Right cardiac atrium (tissue), 5 donors: ENCODE measurements around the gene PHACTR1. TPM values are rescaled to one million over a fixed set of nuclear protein-coding genes. Genes with fewer than 3 reads are reported as not detected.
A peak's percentile ranks its signal among the peaks of the same experiment; 100 is the strongest.

Experiments used
- ATAC-seq, 2 donors: fragments of 200-7000 bp; cut with Tn5 transposase; one replicate each; pipeline versions ENCODE4 v1.8.0 to v1.9.1; 2020; ENCODE audit warnings: moderate library complexity in 2 of 2, mild to moderate bottlenecking in 1 of 2
- DNase-seq, 3 donors: peaks; one replicate each; pipeline ENCODE4 v3.0.0-alpha.2; 2020
- H3K27ac ChIP-seq: one replicate; pipeline ENCODE4 v1.5.1; 2013; ENCODE audit warnings: mild to moderate bottlenecking, low read length, control low read depth, moderate library complexity
- H3K27me3 ChIP-seq: one replicate; pipeline ENCODE4 v1.6.1; 2013; ENCODE audit not compliant: control insufficient read depth, insufficient read depth
- H3K4me1 ChIP-seq: one replicate; pipeline ENCODE4 v1.6.1; 2013; ENCODE audit warnings: low read length; ENCODE audit not compliant: control insufficient read depth, insufficient read depth
- H3K4me3 ChIP-seq: one replicate; pipeline ENCODE4 v1.5.1; 2013; ENCODE audit warnings: low read length, control low read depth
- H3K9me3 ChIP-seq: one replicate; pipeline ENCODE4 v1.6.1; 2013; ENCODE audit warnings: low read length; ENCODE audit not compliant: control insufficient read depth
- WGBS: extraction: QIAGEN DNeasy Blood & Tissue Kit; methylation state at CpG from one replicate; pipeline ENCODE4 v1.1.7; 2013; 5-methylcytosine and 5-hydroxymethylcytosine counted together
- intact Hi-C, 4 donors: fragments of 100-400 bp; cut with DNase I; formaldehyde crosslinking; loops; one replicate each; pipeline versions ENCODE4 v1.11.0 to v1.14.0; 2022 to 2023
- polyA plus RNA-seq: library from polyadenylated mRNA; stranded (reverse); fragments of 200-250 nt; gene quantifications from one replicate; pipeline ENCODE4 v1.2.3, GENCODE V29; 2013
- total RNA-seq, 4 donors: library from RNA; stranded (reverse); fragmentation: NEBNext Ultra II Directional; extraction: Animal tissue kit (Norgen Biotek cat#: 25700); gene quantifications; one replicate each; pipeline ENCODE4 v1.2.1, GENCODE V29; 2021
- donor health status: healthy with polysubstance abuse.
- donor health status: DM: no; HTN: yes; CAD: no.
- donor health status: DM: no; HTN: no; CAD: no.
- donor health status: DM: no; HTN: yes; CAD: no; lungs with severe emphysema.
- donor health status: DM: yes; HTN: yes; CAD: no.

PHACTR1 gene
- total and polyA plus RNA-seq, 5 donors, result 7.3 to 29.4 (median 25.1) TPM

DNA sequence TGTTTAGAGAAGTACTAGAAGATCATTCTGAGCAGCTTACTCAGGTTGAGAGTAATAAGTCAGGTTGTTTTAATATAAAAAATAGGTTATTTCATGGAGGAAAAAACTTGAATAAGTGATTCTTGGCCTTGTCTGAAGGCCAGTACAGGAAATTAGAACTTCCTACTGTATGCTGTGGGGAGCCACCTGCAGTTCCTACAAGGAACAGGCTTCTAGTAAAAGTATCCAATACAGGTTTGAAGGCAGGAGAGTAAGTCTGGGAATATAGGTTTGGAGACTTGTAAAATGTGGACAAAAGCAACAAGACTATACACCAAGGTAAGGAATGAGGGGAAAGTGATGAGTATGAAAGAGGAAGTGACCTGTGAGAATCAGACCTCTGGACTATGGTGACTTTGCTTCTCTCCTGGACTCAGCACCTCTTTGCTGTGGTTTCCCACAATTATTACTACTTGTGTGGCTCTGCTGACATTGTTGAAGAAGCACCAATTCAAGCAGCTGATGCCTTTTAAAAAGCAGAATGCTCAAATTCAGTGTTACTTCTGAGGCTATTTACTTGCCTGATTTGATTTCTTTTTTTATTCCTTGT is 333.2 kb downstream of the PHACTR1 start:
- no peaks in the 10 kb centered on the region for H3K9me3 ChIP-seq
- DNase-seq, result no peak
- no peak overlapping the region for H3K4me3 ChIP-seq
- H3K27me3 ChIP-seq, result no peaks in the 10 kb centered on the region
- intact Hi-C loops, result no loop called here
- ATAC-seq, result no peak
- no peaks in the 10 kb centered on the region for H3K4me1 ChIP-seq
- no peak overlapping the region for H3K27ac ChIP-seq

DNA sequence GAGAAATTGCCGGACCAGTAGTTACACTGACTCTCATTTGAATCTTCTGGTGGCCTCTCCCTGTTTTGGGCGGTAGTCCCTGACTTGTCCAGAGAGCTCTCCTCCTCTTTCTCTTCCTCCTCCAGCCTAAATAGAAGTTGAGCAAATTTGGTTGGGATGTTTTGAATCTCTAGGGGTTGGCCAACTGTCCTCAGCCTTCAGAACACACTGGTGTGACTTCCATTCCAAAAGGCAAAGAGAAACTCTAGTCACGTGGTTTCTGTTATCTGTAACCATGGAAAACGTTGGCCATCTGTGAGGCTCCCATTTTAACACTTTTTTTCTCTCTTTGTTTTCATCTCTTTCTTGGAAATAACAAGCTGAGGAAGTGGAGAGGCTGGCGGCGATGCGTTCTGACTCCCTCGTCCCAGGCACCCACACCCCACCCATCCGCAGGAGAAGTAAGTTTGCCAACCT is 336.5 kb downstream of the PHACTR1 start:
- H3K27ac ChIP-seq, result no peak overlapping the region
- no peaks in the 10 kb centered on the region for H3K9me3 ChIP-seq
- no peaks in the 10 kb centered on the region for H3K27me3 ChIP-seq
- peak; percentile 67 to 82 for ATAC-seq
- H3K4me1 ChIP-seq, result no peaks in the 10 kb centered on the region
- WGBS, result 48% methylated on average over 9 of the region's 9 CpGs
- DNase-seq, result peak; percentile 27 to 73 (median 70)
- intact Hi-C loops, result no loop called here
- peak overlapping the region; percentile 1 for H3K4me3 ChIP-seq

DNA sequence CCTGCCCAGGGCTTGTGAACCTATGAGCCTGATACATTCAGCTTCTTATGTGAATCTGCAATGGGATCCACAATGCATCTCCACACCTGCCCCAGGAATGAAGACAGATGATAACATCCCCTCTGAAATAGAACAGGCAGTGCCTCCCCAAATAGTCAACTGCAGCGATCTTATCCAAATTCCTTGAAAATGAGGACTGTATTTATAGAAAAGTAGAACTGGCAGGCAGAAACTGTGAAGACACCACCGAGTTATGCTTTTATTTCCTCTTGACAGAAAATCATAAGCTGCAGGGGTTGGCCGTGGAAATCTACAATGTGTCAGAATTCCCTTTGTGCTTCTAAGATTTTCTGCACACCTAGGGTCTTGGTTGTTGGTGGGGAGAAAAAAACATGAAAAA is 341.5 kb downstream of the PHACTR1 start:
- DNase-seq (no peak), ATAC-seq (no peak)
- Histone ChIP-seq H3K9me3 (no peaks in the 10 kb centered on the region), H3K27me3 (no peaks in the 10 kb centered on the region), H3K4me1 (peaks cover 2% of the 10 kb centered on the region), H3K27ac (no peak overlapping the region), H3K4me3 (no peak overlapping the region)
- intact Hi-C loops, result no loop called here
- 79% methylated on average over 3 of the region's 3 CpGs for WGBS

DNA sequence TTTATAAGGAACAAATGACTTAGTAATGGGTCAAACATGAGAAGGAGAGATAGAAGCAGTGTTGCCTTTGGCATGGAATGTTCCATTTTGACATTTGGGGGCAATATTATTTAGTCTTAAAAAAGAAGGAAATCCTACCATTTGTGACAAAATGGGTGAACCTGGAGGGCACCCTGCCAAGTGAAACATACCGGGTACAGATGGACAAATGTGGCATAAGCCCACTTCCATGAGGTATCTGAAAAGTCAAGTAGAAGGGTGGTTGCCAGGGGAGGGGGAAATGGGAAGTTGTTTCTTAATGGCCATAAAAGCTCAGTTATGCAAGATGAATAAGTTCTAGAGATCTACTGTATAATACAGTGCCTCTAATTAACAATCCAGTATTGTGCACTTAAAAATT is 342.5 kb downstream of the PHACTR1 start:
- peaks cover 2% of the 10 kb centered on the region for H3K4me1 ChIP-seq
- 72% methylated on average over 1 of the region's 1 CpG for WGBS
- peak in 1 of 3 donors; percentile 4 for DNase-seq

DNA sequence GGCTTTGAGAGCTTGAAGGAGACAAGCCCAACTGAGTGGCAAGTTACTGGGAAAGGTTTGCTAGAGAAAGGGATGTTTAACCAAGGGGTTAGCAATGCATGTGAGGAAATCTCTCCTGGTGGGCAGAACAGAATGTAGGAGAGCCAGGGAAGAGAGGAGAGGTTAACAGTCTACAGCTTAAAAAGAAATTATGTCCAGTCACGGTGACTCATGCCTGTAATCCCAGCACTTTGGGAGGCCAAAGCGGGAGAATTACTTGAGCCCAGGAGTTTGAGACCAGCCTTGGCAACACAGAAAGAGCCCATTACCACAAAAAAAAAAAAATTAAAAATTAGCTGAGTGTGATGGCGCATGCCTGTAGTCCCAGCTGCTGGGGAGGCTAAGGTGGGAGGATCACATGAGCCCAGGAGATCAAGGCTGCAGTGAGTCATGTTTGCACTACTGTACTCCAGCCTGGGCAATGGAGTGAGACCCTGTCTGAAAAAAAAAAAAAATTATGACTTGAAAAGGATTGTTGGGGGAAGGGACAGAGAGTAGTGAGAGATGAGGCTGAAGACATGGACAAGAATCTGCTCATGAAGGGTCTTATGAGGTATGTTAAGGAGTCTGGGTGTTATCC is 346.8 kb downstream of the PHACTR1 start:
- no peaks in the 10 kb centered on the region for H3K9me3 ChIP-seq
- DNase-seq (no peak), ATAC-seq (no peak)
- WGBS, result 98% methylated on average over 3 of the region's 3 CpGs
- H3K27ac ChIP-seq, result no peak overlapping the region
- H3K27me3 ChIP-seq, result no peaks in the 10 kb centered on the region
- no peak overlapping the region for H3K4me3 ChIP-seq
- intact Hi-C loops, result no loop called here
- peaks cover 2% of the 10 kb centered on the region for H3K4me1 ChIP-seq

More for the DNA sequence above, 342.5 kb downstream of the PHACTR1 start:
- Histone ChIP-seq H3K27me3 (no peaks in the 10 kb centered on the region), H3K27ac (no peak overlapping the region), H3K9me3 (no peaks in the 10 kb centered on the region), H3K4me3 (no peak overlapping the region)
- intact Hi-C loops, result no loop called here
- ATAC-seq, result no peak

DNA sequence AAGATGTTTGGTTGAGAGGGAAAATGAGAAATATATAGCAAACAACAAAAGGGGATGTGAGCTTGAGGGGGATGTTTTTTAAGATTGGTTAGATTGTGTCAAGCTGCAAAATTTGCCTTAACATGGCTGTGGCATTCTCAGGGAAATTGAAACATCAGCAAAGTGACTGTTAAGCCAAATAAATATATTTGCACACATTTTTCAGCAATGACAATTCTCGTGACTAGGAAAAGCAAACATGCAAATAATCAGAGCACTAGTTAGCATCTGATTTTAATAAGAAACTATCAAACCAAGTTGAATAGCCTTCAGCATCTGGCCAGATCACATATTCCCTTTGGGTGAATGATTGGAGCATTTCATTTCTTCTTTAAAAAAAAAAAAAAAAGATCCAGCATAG is 349.0 kb downstream of the PHACTR1 start:
- H3K27ac ChIP-seq, result no peak overlapping the region
- H3K9me3 ChIP-seq, result no peaks in the 10 kb centered on the region
- H3K4me1 ChIP-seq, result no peaks in the 10 kb centered on the region
- ATAC-seq (no peak), DNase-seq (no peak)
- no peaks in the 10 kb centered on the region for H3K27me3 ChIP-seq
- no peak overlapping the region for H3K4me3 ChIP-seq
- intact Hi-C loops, result no loop called here
- WGBS, result 76% methylated on average over 1 of the region's 1 CpG

DNA sequence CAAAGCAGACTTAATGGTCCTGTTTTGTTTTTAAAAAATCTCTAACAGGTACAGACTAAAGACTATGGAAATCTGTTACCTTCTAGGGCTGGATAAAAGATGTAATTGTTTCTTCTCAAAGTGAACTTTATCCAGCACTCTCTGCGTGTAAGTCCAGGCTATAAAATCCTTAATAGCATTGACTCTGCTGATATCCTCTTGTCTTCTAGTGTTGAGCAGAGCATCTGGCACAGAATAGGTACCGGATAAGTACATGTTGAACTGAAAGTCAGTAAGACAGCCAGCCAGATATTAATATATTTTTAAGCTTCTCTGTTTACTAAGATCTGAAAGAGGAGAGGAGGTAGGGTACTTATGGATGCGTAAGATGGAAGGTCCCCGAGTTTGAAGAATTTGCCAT is 349.5 kb downstream of the PHACTR1 start:
- DNase-seq (no peak), ATAC-seq (no peak)
- Histone ChIP-seq H3K4me3 (no peak overlapping the region), H3K4me1 (no peaks in the 10 kb centered on the region), H3K27ac (no peak overlapping the region), H3K9me3 (no peaks in the 10 kb centered on the region), H3K27me3 (no peaks in the 10 kb centered on the region)
- intact Hi-C loops, result no loop called here
- WGBS, result 80% methylated on average over 4 of the region's 4 CpGs

DNA sequence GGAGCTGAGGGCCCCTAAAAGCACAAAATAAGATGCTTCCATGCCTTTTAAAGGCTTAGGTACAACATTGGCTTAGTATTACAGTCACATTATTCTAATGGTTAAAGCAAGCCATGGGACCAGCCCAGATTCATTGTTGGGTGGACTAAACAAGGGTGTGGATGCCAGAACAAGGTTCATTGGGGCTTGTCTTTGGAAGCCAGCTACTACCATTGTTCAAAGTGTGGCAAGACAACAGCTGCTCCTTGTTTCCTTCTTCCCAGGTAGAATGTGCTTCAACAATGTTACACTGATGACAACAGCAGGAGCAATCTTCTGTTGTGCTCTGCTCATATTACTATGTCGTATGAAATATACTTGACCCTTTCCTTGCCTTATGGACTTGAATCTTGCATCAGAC is 350.3 kb downstream of the PHACTR1 start:
- 68% methylated on average over 1 of the region's 1 CpG for WGBS
- H3K27me3 ChIP-seq, result no peaks in the 10 kb centered on the region
- ATAC-seq, result no peak
- H3K27ac ChIP-seq, result no peak overlapping the region
- no peaks in the 10 kb centered on the region for H3K4me1 ChIP-seq
- DNase-seq, result no peak
- H3K4me3 ChIP-seq, result no peak overlapping the region
- H3K9me3 ChIP-seq, result no peaks in the 10 kb centered on the region
- intact Hi-C loops, result no loop called here

DNA sequence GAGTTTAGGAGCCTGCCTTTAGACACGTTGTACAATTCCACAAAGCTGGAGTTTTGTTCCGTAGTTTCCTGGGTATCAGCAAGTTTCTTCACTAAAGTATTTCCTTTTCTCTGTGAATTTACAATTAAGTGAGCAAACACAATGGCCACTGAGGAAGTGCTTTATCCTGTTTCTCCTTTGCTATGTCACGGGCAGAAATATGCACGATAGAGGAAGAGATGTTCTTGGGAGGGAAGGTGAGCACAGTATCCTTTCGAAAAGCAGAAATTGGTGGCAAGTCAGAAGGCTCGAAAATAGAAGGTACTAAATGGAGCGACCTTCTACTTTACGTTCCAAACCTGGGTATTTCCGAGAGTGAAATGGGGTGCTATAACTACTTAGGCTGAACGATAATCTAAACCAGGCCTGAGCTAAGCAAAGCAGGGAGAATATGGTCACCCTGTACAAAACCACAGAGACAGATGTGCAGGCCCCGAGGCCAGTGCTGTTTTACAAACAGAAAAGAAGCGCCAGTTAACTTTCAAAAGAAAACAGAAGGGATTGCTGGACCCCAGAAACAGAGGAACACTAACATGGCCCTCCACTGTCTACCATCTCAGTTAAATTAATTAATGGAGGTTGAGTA is 352.1 kb downstream of the PHACTR1 start:
- Histone ChIP-seq H3K4me3 (no peak overlapping the region), H3K27ac (no peak overlapping the region), H3K9me3 (no peaks in the 10 kb centered on the region), H3K4me1 (no peaks in the 10 kb centered on the region), H3K27me3 (no peaks in the 10 kb centered on the region)
- WGBS, result 63% methylated on average over 12 of the region's 12 CpGs
- ATAC-seq (peak in 1 of 2 donors; percentile 25), DNase-seq (no peak)
- intact Hi-C loops, result no loop called here

DNA sequence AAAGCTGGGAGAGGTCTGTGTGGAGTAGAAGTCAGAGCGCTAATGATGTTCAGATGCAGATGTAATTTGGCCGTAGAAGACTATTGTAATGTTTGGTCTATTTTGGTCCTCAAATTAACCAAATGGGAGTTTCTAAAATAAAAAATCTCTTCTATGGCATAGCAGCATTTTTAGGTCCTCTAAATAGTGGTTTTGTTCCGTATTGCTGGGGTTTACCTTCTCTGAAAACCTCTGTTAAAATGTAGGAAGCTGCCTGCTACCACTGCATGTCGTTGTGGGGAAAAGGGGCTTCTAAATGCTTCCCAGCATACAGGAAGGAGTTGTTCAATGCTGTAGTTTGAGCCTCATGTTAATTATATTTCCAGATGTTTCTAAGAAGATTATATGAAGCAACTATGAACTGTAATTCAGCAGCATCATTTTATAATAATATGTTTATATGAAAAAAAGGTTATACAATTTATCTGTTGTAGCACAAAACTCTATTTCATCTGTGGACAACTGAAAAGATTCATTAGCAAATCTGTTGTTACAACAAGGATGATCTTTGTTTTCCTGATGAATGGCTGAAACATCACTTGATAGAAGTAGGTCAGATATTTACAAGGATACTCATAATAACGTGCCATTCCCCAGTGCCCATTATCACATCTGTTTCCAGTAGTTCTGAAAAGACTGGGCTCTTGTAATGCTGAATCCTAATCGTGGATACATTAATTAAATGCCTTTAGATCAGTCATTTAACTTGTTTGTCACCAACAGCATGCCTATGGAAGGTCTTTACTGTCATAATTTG is 355.2 kb downstream of the PHACTR1 start:
- ATAC-seq (no peak), DNase-seq (no peak)
- H3K9me3 ChIP-seq, result no peaks in the 10 kb centered on the region
- peaks cover 4% of the 10 kb centered on the region for H3K4me1 ChIP-seq
- H3K4me3 ChIP-seq, result no peak overlapping the region
- intact Hi-C loops, result no loop called here
- WGBS, result 53% methylated on average over 6 of the region's 6 CpGs
- no peaks in the 10 kb centered on the region for H3K27me3 ChIP-seq
- H3K27ac ChIP-seq, result no peak overlapping the region
